Measurements from ENCODE around the gene SLC25A13.

SLC25A13 gene

DNA sequence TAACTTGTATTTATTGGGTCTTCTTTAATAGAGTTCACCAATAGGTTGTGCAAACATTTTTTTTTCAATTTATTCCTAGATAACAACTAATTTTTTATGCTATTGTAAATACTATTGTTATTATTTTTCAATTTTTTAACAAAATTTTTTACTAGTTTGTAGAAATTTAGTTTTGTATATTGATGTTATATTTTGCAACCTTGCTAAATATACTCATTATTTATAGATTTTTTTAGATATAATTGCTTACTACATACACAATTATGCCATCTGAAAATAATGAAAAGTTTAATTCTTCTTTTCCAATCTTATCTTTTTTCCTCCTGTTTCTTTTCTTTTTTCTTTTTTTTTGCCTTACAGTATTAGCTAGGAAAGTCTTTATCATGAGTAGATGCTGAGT, 216.9 kb downstream of the SLC25A13 start:
- TF ChIP-seq, protein P1, sequence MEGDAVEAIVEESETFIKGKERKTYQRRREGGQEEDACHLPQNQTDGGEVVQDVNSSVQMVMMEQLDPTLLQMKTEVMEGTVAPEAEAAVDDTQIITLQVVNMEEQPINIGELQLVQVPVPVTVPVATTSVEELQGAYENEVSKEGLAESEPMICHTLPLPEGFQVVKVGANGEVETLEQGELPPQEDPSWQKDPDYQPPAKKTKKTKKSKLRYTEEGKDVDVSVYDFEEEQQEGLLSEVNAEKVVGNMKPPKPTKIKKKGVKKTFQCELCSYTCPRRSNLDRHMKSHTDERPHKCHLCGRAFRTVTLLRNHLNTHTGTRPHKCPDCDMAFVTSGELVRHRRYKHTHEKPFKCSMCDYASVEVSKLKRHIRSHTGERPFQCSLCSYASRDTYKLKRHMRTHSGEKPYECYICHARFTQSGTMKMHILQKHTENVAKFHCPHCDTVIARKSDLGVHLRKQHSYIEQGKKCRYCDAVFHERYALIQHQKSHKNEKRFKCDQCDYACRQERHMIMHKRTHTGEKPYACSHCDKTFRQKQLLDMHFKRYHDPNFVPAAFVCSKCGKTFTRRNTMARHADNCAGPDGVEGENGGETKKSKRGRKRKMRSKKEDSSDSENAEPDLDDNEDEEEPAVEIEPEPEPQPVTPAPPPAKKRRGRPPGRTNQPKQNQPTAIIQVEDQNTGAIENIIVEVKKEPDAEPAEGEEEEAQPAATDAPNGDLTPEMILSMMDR (IDR thresholded peaks at IDR 0.05; ENCODE audit: low read depth, low read length, missing control alignments), result no peak
- in situ Hi-C loops (cut with HindIII; ENCODE audit: low sequenced_read_pairs), result no loop called here
- no peak for DNase-seq (ENCODE audit: low read depth)
- H3K4me3 ChIP-seq (ENCODE audit: low read depth, low read length), result no peak overlapping the region

GRCh38 chr7:96102096-96102811, 219.6 kb downstream of the SLC25A13 start:
- no peak for DNase-seq (ENCODE audit: low read depth)
- no peak overlapping the region for H3K4me3 ChIP-seq (ENCODE audit: low read depth, low read length)
- in situ Hi-C loops (cut with HindIII; ENCODE audit: low sequenced_read_pairs), result no loop called here
- TF ChIP-seq, protein P1 (IDR thresholded peaks at IDR 0.05; ENCODE audit: low read depth, low read length, missing control alignments), result no peak

DNA sequence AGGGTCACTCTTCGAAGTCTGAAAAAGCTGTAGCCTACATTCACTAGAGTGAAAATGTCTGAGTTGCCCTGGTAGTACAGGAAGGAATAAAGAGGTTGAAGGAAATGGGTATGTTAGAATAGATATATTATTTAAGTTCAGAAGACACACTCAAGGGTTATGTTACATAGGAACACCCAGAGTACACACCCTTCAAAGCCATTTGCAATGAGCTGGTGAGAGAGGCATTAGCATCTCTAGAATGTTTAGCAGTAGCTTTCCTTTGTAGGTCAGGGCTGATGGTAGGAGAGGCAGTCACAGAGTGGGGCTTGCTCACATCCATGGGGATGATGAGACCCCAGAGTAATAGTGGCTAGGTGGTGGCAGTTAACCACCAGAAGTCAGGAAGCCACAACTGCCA, 221.2 kb downstream of the SLC25A13 start:
- TF ChIP-seq, protein P1 (IDR thresholded peaks at IDR 0.05; ENCODE audit: low read depth, low read length, missing control alignments), result no peak
- in situ Hi-C loops (cut with HindIII; ENCODE audit: low sequenced_read_pairs), result no loop called here
- no peak overlapping the region for H3K4me3 ChIP-seq (ENCODE audit: low read depth, low read length)
- DNase-seq (ENCODE audit: low read depth), result no peak

DNA sequence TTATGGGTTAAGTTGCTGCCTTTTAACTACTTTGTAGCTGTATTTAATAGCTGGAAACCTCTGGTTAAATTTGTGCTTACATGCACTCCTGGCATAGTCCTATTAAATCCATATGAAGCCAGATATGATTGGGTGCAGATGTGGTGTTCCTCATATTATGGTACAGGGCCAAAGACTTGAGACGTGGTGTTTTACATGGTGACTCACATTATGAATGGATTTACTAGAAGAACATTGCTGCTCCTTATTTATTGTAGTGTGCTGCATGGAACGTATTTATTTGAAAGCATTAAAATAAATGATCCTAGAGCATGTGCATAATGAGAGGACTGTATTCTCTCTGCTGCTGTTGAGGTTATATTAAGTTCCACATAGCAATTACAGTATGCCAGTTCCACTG, 224.1 kb downstream of the SLC25A13 start:
- in situ Hi-C loops (cut with HindIII; ENCODE audit: low sequenced_read_pairs), result no loop called here
- DNase-seq (ENCODE audit: low read depth), result no peak
- TF ChIP-seq, protein P1 (IDR thresholded peaks at IDR 0.05; ENCODE audit: low read depth, low read length, missing control alignments), result no peak
- H3K4me3 ChIP-seq (ENCODE audit: low read depth, low read length), result no peak overlapping the region

- in situ Hi-C loops (cut with HindIII; ENCODE audit: low sequenced_read_pairs), result no loop called here
- no peak overlapping the region for H3K4me3 ChIP-seq (ENCODE audit: low read depth, low read length)
- TF ChIP-seq, protein P1 (IDR thresholded peaks at IDR 0.05; ENCODE audit: low read depth, low read length, missing control alignments), result no peak
- DNase-seq (ENCODE audit: low read depth), result peak; percentile 33
Measured at GRCh38 chr7:96093435-96093834, 228.5 kb downstream of the SLC25A13 start.

DNA sequence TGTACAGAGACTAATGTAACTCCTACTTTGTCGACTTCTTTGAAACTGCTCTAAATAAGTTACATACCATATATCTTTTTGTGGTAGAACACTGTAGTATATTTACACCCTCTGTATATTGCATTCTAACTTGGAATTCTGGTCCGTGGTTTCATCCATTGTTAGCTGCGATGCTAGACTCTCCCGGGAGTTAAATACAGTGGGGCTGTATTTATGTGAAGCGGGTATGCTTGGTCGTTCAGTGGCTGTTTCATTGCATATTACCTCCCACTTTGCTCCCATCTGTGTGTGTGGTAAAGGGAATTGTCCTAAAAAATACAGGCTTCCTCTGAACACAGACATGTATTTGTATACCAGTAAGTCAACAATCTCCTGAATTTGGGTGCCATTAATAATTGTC, 231.1 kb downstream of the SLC25A13 start:
- in situ Hi-C loops (cut with HindIII; ENCODE audit: low sequenced_read_pairs), result no loop called here

More for the DNA sequence above, 231.1 kb downstream of the SLC25A13 start:
- DNase-seq (ENCODE audit: low read depth), result no peak
- H3K4me3 ChIP-seq (ENCODE audit: low read depth, low read length), result no peak overlapping the region
- TF ChIP-seq, protein P1 (IDR thresholded peaks at IDR 0.05; ENCODE audit: low read depth, low read length, missing control alignments), result no peak

Data from astrocyte of the cerebellum (primary cell).